Measurements from ENCODE around the gene VEGFB.

VEGFB gene, protein sequence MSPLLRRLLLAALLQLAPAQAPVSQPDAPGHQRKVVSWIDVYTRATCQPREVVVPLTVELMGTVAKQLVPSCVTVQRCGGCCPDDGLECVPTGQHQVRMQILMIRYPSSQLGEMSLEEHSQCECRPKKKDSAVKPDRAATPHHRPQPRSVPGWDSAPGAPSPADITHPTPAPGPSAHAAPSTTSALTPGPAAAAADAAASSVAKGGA

DNA sequence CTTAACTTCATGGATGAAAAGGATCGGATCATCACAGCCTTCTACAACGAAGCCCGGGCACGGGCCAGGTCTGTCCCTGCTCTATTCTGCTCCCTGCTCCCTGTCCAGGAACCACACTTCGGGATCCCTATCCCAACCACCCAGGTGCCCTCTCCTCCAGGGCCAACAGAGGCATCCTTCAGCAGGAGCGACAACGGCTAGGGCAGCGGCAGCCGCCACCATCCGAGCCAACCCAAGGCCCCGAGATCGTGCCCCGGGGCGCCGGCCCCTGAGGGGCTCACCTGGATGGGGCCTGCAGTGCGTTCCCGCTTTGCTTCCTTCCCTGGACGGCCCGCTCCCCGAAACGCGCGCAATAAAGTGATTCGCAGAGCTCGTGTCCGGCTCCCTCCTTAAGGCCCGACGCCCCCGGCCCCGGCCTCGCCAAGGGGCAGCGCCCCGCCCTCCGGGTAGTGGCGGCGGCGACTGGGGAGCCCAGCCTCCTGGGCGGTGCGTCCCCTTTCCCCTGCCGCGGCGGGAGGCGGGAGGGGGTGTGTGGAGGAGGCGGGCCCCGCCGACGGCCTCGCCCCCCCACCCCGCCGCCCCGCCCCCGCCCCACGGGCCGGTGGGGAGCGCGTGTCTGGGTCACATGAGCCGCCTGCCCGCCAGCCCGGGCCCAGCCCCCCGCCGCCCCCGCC, at the start of gene VEGFB:
TSS of gene VEGFB (plus strand) at position 672 of the 674 bp plus-strand sequence. CDS start 250 bp downstream, outside the sequence.
- TF ChIP-seq FOXM1 (IDR thresholded peaks at IDR 0.05; ENCODE audit: borderline replicate concordance, low read depth): no peak
- TF ChIP-seq TEAD4 (IDR thresholded peaks at IDR 0.05): no peak
- TF ChIP-seq, protein P1, sequence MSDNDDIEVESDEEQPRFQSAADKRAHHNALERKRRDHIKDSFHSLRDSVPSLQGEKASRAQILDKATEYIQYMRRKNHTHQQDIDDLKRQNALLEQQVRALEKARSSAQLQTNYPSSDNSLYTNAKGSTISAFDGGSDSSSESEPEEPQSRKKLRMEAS (IDR thresholded peaks at IDR 0.05): peak; percentile 28; the same call in 1 of the 2 replicates
- TF ChIP-seq TCF12 (IDR thresholded peaks at IDR 0.05; ENCODE audit: low read depth): 0 out of 2 replicates have a peak, but pooled peaks have one; percentile 26
- TF ChIP-seq ZBTB7A (IDR thresholded peaks at IDR 0.05; ENCODE audit: low read depth): peak; percentile 96
- TF ChIP-seq, protein P2, sequence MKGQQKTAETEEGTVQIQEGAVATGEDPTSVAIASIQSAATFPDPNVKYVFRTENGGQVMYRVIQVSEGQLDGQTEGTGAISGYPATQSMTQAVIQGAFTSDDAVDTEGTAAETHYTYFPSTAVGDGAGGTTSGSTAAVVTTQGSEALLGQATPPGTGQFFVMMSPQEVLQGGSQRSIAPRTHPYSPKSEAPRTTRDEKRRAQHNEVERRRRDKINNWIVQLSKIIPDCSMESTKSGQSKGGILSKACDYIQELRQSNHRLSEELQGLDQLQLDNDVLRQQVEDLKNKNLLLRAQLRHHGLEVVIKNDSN (IDR thresholded peaks at IDR 0.05): peak; percentile 74

DNA sequence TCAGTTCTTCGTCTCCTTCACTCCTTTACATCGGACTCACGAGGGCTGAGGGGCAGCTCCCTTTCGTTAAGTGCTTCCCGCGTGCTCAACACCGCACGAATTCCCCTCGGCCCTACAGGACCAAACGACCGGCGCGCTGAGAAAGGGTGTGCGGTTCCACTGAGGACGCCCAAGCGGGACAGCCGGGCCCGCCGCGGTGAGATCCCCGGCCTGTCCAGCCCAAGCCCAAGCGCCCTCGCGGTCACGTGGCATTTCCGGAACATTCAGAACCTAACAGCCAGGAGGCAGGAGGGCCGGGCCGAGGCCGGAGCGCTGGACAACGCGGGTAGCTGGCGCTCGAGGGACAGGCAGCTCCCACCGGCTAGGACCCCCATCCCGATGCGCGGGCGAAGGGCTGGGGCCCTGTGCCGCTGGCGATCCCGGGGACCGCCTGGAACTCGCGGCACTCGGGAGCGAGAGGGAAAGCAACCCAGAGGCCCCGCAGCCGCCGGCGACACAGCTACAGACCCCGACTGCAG, 49.1 kb upstream of the VEGFB start:
- TF ChIP-seq TAF1 (IDR thresholded peaks at IDR 0.05; ENCODE audit: low read depth): peak; percentile 93
- TF ChIP-seq, protein P3, sequence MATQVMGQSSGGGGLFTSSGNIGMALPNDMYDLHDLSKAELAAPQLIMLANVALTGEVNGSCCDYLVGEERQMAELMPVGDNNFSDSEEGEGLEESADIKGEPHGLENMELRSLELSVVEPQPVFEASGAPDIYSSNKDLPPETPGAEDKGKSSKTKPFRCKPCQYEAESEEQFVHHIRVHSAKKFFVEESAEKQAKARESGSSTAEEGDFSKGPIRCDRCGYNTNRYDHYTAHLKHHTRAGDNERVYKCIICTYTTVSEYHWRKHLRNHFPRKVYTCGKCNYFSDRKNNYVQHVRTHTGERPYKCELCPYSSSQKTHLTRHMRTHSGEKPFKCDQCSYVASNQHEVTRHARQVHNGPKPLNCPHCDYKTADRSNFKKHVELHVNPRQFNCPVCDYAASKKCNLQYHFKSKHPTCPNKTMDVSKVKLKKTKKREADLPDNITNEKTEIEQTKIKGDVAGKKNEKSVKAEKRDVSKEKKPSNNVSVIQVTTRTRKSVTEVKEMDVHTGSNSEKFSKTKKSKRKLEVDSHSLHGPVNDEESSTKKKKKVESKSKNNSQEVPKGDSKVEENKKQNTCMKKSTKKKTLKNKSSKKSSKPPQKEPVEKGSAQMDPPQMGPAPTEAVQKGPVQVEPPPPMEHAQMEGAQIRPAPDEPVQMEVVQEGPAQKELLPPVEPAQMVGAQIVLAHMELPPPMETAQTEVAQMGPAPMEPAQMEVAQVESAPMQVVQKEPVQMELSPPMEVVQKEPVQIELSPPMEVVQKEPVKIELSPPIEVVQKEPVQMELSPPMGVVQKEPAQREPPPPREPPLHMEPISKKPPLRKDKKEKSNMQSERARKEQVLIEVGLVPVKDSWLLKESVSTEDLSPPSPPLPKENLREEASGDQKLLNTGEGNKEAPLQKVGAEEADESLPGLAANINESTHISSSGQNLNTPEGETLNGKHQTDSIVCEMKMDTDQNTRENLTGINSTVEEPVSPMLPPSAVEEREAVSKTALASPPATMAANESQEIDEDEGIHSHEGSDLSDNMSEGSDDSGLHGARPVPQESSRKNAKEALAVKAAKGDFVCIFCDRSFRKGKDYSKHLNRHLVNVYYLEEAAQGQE (IDR thresholded peaks at IDR 0.05; ENCODE audit: low read depth): no peak
- TF ChIP-seq, protein P1 (IDR thresholded peaks at IDR 0.05): peak; percentile 98
- TF ChIP-seq TEAD4 (IDR thresholded peaks at IDR 0.05): no peak
- no peak for TF ChIP-seq NFIC (IDR thresholded peaks at IDR 0.05)
- TF ChIP-seq EP300 (IDR thresholded peaks at IDR 0.05; ENCODE audit: borderline replicate concordance): no peak
- TF ChIP-seq EGR1 (IDR thresholded peaks at IDR 0.05): no peak
- TF ChIP-seq, protein P2 (IDR thresholded peaks at IDR 0.05): peak; percentile 94
- peak; percentile 6; the same call in 1 of the 2 replicates for TF ChIP-seq RAD21 (IDR thresholded peaks at IDR 0.05; ENCODE audit: low read depth)
- no peak for TF ChIP-seq FOXM1 (IDR thresholded peaks at IDR 0.05; ENCODE audit: borderline replicate concordance, low read depth)
- peak; percentile 71 for TF ChIP-seq TCF12 (IDR thresholded peaks at IDR 0.05; ENCODE audit: low read depth)
- no peak for TF ChIP-seq CEBPB (IDR thresholded peaks at IDR 0.05)
- TF ChIP-seq CREB1 (IDR thresholded peaks at IDR 0.05; ENCODE audit: low read depth): no peak
- TF ChIP-seq ZBTB7A (IDR thresholded peaks at IDR 0.05; ENCODE audit: low read depth): no peak
- TF ChIP-seq YY1 (IDR thresholded peaks at IDR 0.05; ENCODE audit: low read depth): peak; percentile 54; the same call in 1 of the 2 replicates

DNA sequence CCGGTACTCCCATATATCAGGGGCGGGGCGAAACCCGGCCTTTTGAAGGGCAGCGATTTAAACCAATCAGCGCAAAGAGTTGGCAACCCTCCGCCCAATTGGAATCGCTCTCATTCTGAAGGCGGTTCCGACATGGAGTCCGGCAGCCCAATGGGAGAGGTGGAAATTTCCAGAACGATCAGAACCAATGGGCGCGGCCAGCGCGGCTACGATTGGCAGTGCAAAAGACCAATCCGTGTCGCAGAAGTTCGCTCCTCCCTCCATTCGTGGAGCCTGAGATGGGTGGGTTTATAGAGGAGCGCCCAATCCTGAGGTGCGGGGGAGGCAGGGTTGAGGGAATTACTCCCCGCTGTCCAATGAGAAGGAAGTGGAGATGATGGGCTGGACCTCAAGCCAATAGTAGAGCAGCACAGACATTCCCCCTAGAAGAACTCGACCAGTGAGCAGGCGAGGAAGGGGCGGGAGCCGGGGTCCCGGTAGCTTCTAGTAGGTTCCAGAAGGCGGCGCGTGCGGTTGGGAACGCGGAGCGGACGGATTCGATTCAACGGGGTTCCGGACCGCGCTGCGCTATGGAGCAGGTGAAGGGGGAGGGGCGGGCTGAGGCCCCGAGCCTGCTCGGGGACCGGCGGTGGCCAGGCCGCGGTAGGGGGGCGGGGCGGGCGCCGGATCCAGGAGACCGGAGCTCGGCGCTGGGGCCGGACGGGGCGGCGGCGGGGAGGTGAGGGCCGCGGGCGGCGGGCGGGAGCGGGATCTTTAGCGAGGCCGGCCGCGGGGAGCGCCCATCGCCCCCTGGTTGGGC, 48.5 kb upstream of the VEGFB start, which contains the start of gene STIP1:
TSS of gene STIP1 (plus strand) at position 479 of the 799 bp plus-strand sequence. CDS start at position 570, 91 bp downstream.
- TF ChIP-seq, protein P1 (IDR thresholded peaks at IDR 0.05): peak; percentile 90
- TF ChIP-seq EGR1 (IDR thresholded peaks at IDR 0.05) (peak; percentile 83), CREB1 (IDR thresholded peaks at IDR 0.05; ENCODE audit: low read depth) (peak; percentile 58; the same call in 1 of the 2 replicates), TAF1 (IDR thresholded peaks at IDR 0.05; ENCODE audit: low read depth) (peak; percentile 53; the same call in 1 of the 2 replicates), TEAD4 (IDR thresholded peaks at IDR 0.05) (0 out of 2 replicates have a peak, but pooled peaks have one; percentile 68), RAD21 (IDR thresholded peaks at IDR 0.05; ENCODE audit: low read depth) (no peak), YY1 (IDR thresholded peaks at IDR 0.05; ENCODE audit: low read depth) (no peak), EP300 (IDR thresholded peaks at IDR 0.05; ENCODE audit: borderline replicate concordance) (peak; percentile 21; the same call in 1 of the 2 replicates), TCF12 (IDR thresholded peaks at IDR 0.05; ENCODE audit: low read depth) (peak; percentile 48; the same call in 1 of the 2 replicates)
- TF ChIP-seq, protein P2 (IDR thresholded peaks at IDR 0.05): no peak

DNA sequence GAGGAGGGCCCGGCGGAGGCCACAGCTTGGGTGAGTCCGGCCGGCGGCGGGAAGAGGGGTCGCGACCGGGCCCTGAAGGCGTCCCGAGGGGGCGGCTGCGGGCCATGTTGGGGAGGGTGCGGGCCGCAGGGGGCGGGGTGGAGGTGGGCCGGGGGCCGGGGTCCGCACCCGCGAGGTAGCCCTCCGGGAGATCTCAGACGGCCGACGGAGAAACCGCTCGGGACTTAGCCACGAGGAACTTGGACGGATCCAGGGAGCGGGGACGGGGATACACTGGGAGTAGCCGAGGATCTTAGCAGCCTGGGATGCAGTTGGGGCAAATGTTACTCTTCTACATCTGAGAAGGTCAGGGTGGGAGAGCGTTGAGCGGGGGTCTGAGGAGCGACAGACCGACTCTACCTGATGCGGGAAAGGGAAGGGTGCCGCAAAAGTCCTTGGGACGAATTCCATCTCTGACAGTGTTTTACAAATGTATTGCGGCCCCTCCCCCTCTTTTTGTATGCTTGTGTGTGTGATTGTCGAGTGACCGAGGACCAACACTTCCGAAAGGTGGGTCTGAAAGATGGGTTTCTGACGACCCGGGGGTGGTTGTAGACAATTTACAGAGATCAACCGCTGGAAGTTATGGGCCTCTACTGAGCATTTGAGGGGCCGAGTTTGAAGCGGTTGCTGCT, 47.8 kb upstream of the VEGFB start:
- TF ChIP-seq, protein P2 (IDR thresholded peaks at IDR 0.05): no peak
- TF ChIP-seq YY1 (IDR thresholded peaks at IDR 0.05; ENCODE audit: low read depth) (no peak), RAD21 (IDR thresholded peaks at IDR 0.05; ENCODE audit: low read depth) (no peak), TAF1 (IDR thresholded peaks at IDR 0.05; ENCODE audit: low read depth) (no peak), ZBTB7A (IDR thresholded peaks at IDR 0.05; ENCODE audit: low read depth) (peak; percentile 33; the same call in 1 of the 2 replicates), TEAD4 (IDR thresholded peaks at IDR 0.05) (no peak)
